Occipital lobe (tissue), 2 donors: ENCODE results near the gene THY1. TPM values are rescaled to one million over a fixed set of nuclear protein-coding genes. Genes with fewer than 3 reads are reported as not detected.
"Not testable (repeated sequence)": the region's sequence is repeated elsewhere in the genome, so short reads cannot be mapped to it uniquely, and the experiment has no call there.

ENCODE experiments used
- DNase-seq: peaks from one replicate; lab custom pipeline; 2025; lab: John Stamatoyannopoulos, UW
- total RNA-seq: library from RNA; depleted of rRNA; stranded (reverse); fragments of >200 nt; gene quantifications from one replicate; pipeline ENCODE4 v1.2.3, GENCODE V29; 2014

THY1 gene
- 25.4 TPM for total RNA-seq

- DNase-seq = peak; percentile 78
Observed at GRCh38 chr11:119422809-119423508, at the start of gene THY1. Gene THY1 (minus strand): TSS chr11:119423172. CDS start chr11:119420905, 2,267 bp downstream.

GRCh38 chr11:119472186-119472855 lies 49.3 kb upstream of the THY1 start:
- DNase-seq = no peak

- DNase-seq = no peak
Observed at GRCh38 chr11:119471329-119471728, 48.4 kb upstream of the THY1 start.

GRCh38 chr11:119470317-119471291 lies 47.6 kb upstream of the THY1 start:
- no peak for DNase-seq

- no peak for DNase-seq
Observed at GRCh38 chr11:119469506-119469905, 46.5 kb upstream of the THY1 start.

GRCh38 chr11:119468511-119468910 lies 45.5 kb upstream of the THY1 start:
- DNase-seq = no peak

GRCh38 chr11:119461229-119461963 lies 38.4 kb upstream of the THY1 start:
- no peak for DNase-seq

- no peak for DNase-seq
Observed at GRCh38 chr11:119460582-119460981, 37.6 kb upstream of the THY1 start.

- no peak for DNase-seq
Observed at GRCh38 chr11:119460097-119460496, 37.1 kb upstream of the THY1 start.

- DNase-seq = no peak
Observed at GRCh38 chr11:119459293-119459976, 36.5 kb upstream of the THY1 start.

- DNase-seq = not testable (repeated sequence)
Observed at GRCh38 chr11:119455708-119456107, 32.7 kb upstream of the THY1 start.

- DNase-seq = not testable (repeated sequence)
Observed at GRCh38 chr11:119455241-119455640, 32.3 kb upstream of the THY1 start.

- no peak for DNase-seq
Observed at GRCh38 chr11:119453881-119454280, 30.9 kb upstream of the THY1 start.

GRCh38 chr11:119450590-119451326 lies 27.8 kb upstream of the THY1 start:
- no peak for DNase-seq

GRCh38 chr11:119449498-119449897 lies 26.5 kb upstream of the THY1 start:
- no peak for DNase-seq

- no peak for DNase-seq
Observed at GRCh38 chr11:119448380-119448779, 25.4 kb upstream of the THY1 start.

GRCh38 chr11:119447664-119448242 lies 24.8 kb upstream of the THY1 start:
- peak; percentile 14 for DNase-seq

- no peak for DNase-seq
Observed at GRCh38 chr11:119446871-119447663, 24.1 kb upstream of the THY1 start.

GRCh38 chr11:119446434-119446833 lies 23.5 kb upstream of the THY1 start:
- DNase-seq = no peak
